CD4-positive, CD25-positive, alpha-beta regulatory T cell (primary cell): ENCODE data around the gene FGD6. TPM values are rescaled to one million over a fixed set of nuclear protein-coding genes. Genes with fewer than 3 reads are reported as not detected.
A peak's percentile ranks its signal among the peaks of the same experiment; 100 is the strongest.

Source experiments
- ATAC-seq, 2 donors: fragments of 150-1000 bp; cut with Tn5 transposase; one replicate each; pipeline ENCODE4 v1.10.0; 2021; ENCODE audit warnings: low read depth in 2 of 2, moderate number of reproducible peaks in 2 of 2, moderate library complexity in 1 of 2
- DNase-seq, 3 donors: peaks; one replicate each; pipeline versions ENCODE4 v3.0.0 to v3.0.0-alpha.2; 2012 to 2022; ENCODE audit warnings: mixed read lengths in 1 of 3
- H3K27ac ChIP-seq: one replicate; pipeline ENCODE4 v1.7.0; 2013; ENCODE audit warnings: mild to moderate bottlenecking, low read length; ENCODE audit not compliant: insufficient read depth, poor library complexity, severe bottlenecking
- H3K27me3 ChIP-seq: one replicate; pipeline ENCODE4 v1.7.0; 2013; ENCODE audit warnings: low read length; ENCODE audit not compliant: control insufficient read depth, insufficient read depth
- H3K36me3 ChIP-seq: one replicate; pipeline ENCODE4 v1.7.0; 2013; ENCODE audit warnings: mild to moderate bottlenecking, low read length, moderate library complexity; ENCODE audit not compliant: control insufficient read depth, insufficient read depth
- H3K4me1 ChIP-seq: 2 replicates; pipeline ENCODE4 v1.7.0; 2013; ENCODE audit warnings: mild to moderate bottlenecking, low read length; ENCODE audit not compliant: insufficient read depth, control insufficient read depth, poor library complexity, severe bottlenecking
- H3K4me3 ChIP-seq: one replicate; pipeline ENCODE4 v1.7.0; 2013; ENCODE audit warnings: low read depth, mild to moderate bottlenecking, low read length, moderate library complexity
- H3K9me3 ChIP-seq, 2 experiments: 1 replicate in 1 of 2; 2 replicates in 1 of 2; pipeline ENCODE4 v1.7.0; 2013; ENCODE audit warnings: low read length in 2 of 2, mild to moderate bottlenecking in 1 of 2, moderate library complexity in 1 of 2; ENCODE audit not compliant: control insufficient read depth in 2 of 2
- H3K27ac Mint-ChIP-seq, 3 donors: one replicate each; pipeline ENCODE4 v1.8.0; 2020 to 2022; ENCODE audit warnings: mild to moderate bottlenecking in 3 of 3, mixed read lengths in 3 of 3, moderate library complexity in 2 of 3
- H3K27me3 Mint-ChIP-seq: one replicate; pipeline ENCODE4 v1.8.0; 2022; ENCODE audit warnings: mild to moderate bottlenecking, mixed read lengths
- H3K36me3 Mint-ChIP-seq: one replicate; pipeline ENCODE4 v1.8.0; 2020; ENCODE audit warnings: mixed read lengths
- H3K4me1 Mint-ChIP-seq, 4 donors: one replicate each; pipeline ENCODE4 v1.8.0; 2020 to 2022; ENCODE audit warnings: mixed read lengths in 4 of 4, mild to moderate bottlenecking in 1 of 4
- H3K4me3 Mint-ChIP-seq, 4 donors: one replicate each; pipeline ENCODE4 v1.8.0; 2020 to 2022; ENCODE audit warnings: mild to moderate bottlenecking in 4 of 4, mixed read lengths in 4 of 4, moderate library complexity in 3 of 4
- H3K9me3 Mint-ChIP-seq, 7 donors: one replicate each; pipeline ENCODE4 v1.8.0; 2020 to 2022; ENCODE audit warnings: mixed read lengths in 7 of 7, mild to moderate bottlenecking in 3 of 7, moderate library complexity in 2 of 7
- polyA plus RNA-seq, 4 donors: library from polyadenylated mRNA; unstranded; fragments of 300-500 nt; fragmentation: Illumina TruSeq; gene quantifications; one replicate each; pipeline ENCODE4 v1.2.3, GENCODE V29; 2021
- total RNA-seq: library from RNA; stranded (reverse); gene quantifications from one replicate; pipeline ENCODE4 v1.2.3, GENCODE V29; 2022

The FGD6 gene
- total and polyA plus RNA-seq, 5 donors from 2014 or later, result 0.06 to 0.79 (median 0.09) TPM; not detected in 1

DNA sequence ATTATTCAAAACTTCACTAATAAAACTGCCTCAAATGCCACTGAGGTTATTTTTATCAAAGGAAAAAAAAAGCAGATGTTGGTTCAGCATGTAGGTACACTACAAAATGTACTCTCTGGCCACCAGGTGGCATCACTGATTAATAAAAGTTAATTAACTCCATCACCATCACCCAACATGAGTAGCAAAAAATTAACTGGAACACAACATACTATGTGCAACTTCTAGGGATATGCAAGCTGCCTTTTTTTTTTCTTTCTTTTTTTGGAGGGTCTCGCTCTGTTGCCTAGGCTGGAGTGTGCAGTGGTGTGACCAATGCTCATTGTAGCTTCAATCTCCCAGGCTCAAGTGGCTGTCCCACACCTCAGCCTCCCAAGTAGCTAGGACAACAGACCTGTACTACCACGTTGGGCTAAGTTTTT is 100.1 kb downstream of the FGD6 start:
- H3K36me3 Mint-ChIP-seq, result no peaks in the 10 kb centered on the region
- Histone ChIP-seq H3K9me3 (no peaks in the 10 kb centered on the region), H3K4me3 (no peak overlapping the region), H3K4me1 (no peaks in the 10 kb centered on the region), H3K36me3 (no peaks in the 10 kb centered on the region), H3K27ac (no peak overlapping the region), H3K27me3 (no peaks in the 10 kb centered on the region)
- DNase-seq, result peak; percentile 44 to 71 (median 69)
- peak; percentile 73 to 84 for ATAC-seq
- H3K4me3 Mint-ChIP-seq, result no peak overlapping the region
- H3K9me3 Mint-ChIP-seq, result no peaks in the 10 kb centered on the region
- H3K27me3 Mint-ChIP-seq, result no peaks in the 10 kb centered on the region
- H3K4me1 Mint-ChIP-seq, result peaks cover 0 to 6% (median 0%) of the 10 kb centered on the region in 4 donors
- no peak overlapping the region for H3K27ac Mint-ChIP-seq

DNA sequence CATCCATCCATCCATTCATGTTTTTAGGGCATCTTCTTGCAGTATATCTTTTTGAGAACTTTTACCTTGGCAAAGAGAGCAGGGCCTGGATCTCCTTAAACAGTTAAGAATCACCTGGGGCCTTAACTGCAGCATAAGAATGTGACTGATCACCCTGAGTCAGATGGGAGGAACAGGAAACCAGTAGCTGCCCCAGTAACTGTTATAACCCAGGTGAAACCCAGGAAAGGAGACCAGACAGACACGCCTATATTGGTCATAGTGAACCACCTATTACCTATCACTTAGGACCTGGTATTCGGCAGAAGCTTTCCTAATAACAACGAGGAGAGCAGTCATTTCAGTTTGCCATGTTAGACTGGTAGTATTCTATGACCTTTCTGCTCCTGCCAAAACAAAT is 100.5 kb downstream of the FGD6 start:
- peak; percentile 20 to 49 for ATAC-seq
- Mint-ChIP-seq H3K27me3 (no peaks in the 10 kb centered on the region), H3K36me3 (no peaks in the 10 kb centered on the region), H3K4me3 (no peak overlapping the region), H3K9me3 (no peaks in the 10 kb centered on the region), H3K27ac (no peak overlapping the region), H3K4me1 (peaks cover 0 to 6% (median 0%) of the 10 kb centered on the region in 4 donors)
- DNase-seq, result peak in 1 of 3 donors; percentile 38
- no peak overlapping the region for H3K4me3 ChIP-seq
- H3K9me3 ChIP-seq, result no peaks in the 10 kb centered on the region
- no peaks in the 10 kb centered on the region for H3K27me3 ChIP-seq
- H3K4me1 ChIP-seq, result no peaks in the 10 kb centered on the region
- no peak overlapping the region for H3K27ac ChIP-seq
- H3K36me3 ChIP-seq, result no peaks in the 10 kb centered on the region

DNA sequence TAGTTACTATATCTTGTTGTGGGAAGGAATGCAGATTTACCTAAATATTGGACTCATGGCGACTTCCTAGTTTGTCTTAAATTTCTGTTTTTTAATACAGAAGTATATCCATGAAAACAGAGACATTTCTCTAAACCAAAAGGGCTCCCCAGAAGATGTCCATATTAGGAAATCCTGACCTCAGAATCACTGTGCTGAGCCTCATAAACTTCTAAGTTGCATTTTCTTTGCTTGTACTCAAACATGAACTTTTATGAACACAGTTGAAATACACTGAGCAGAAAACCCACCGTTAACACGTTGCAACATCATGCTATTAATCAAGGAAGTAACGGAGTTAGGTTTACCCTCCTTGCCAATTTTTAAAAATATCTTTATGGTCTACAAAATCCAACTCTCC is 100.9 kb downstream of the FGD6 start:
- Mint-ChIP-seq H3K27me3 (no peaks in the 10 kb centered on the region), H3K36me3 (no peaks in the 10 kb centered on the region)

DNA sequence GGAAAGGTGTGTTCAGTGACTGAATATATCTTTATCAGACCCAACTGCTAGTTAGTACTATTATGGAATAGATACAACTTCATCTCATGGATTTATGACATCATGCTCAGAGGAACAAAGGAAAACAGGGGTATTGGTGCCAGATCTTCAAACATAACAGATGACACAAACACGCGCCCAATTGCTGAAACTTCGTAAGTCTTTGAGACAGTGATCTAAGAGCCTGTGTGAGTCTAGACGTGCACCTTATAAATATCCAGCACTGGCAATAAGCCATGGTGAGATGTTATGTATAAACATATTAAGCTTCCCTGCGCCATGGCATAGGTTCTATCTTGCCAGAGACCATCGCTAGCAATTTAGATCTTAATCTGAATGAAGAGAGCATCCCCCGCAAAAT is 101.6 kb downstream of the FGD6 start:
- H3K4me3 Mint-ChIP-seq, result no peak overlapping the region
- no peak for ATAC-seq
- H3K9me3 ChIP-seq, result no peaks in the 10 kb centered on the region
- H3K27ac ChIP-seq, result no peak overlapping the region
- no peak overlapping the region for H3K4me3 ChIP-seq
- no peaks in the 10 kb centered on the region for H3K36me3 ChIP-seq
- no peak for DNase-seq
- H3K27me3 ChIP-seq, result no peaks in the 10 kb centered on the region
- no peaks in the 10 kb centered on the region for H3K36me3 Mint-ChIP-seq
- H3K4me1 Mint-ChIP-seq, result peaks cover 0 to 6% (median 0%) of the 10 kb centered on the region in 4 donors
- H3K4me1 ChIP-seq, result no peaks in the 10 kb centered on the region
- H3K27me3 Mint-ChIP-seq, result no peaks in the 10 kb centered on the region
- H3K27ac Mint-ChIP-seq, result no peak overlapping the region
- H3K9me3 Mint-ChIP-seq, result no peaks in the 10 kb centered on the region

More for the DNA sequence above, 100.9 kb downstream of the FGD6 start:
- Mint-ChIP-seq H3K27ac (no peak overlapping the region), H3K4me3 (no peak overlapping the region), H3K4me1 (peaks cover 0 to 6% (median 0%) of the 10 kb centered on the region in 4 donors), H3K9me3 (no peaks in the 10 kb centered on the region)
- Histone ChIP-seq H3K36me3 (no peaks in the 10 kb centered on the region), H3K27me3 (no peaks in the 10 kb centered on the region), H3K4me3 (no peak overlapping the region), H3K9me3 (no peaks in the 10 kb centered on the region), H3K4me1 (no peaks in the 10 kb centered on the region), H3K27ac (no peak overlapping the region)
- ATAC-seq (no peak), DNase-seq (no peak)

DNA sequence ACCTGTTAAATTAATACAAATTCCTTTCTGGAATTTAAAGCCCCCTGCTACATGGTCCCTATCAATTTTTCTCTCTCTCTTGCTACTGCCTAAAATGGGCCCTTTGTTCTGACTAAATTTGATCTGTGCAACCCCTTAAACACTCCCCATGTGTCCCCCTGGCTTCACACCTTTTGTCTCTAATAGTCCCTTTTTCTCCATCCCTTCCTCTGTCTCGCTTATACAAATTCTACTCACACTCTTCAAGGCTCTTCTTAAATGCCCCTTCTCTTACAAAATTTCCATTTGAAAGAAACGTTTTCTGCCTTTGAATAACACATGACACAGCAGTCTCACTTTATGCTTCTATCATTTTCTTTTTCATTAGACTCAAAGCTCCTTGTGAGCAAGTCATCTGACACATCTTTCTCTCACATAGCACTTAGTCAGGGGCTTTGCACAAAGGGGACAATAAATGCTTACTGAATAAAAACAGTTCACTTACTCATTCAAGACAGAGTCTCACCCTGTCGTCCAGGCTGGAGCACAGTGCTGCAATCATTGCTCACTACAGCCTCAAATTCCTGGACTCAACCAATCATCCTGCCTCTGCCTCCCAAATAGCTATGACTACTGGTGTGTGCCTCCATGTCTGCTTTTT is 102.4 kb downstream of the FGD6 start:
- H3K9me3 Mint-ChIP-seq, result no peaks in the 10 kb centered on the region
- H3K4me1 ChIP-seq, result no peaks in the 10 kb centered on the region
- no peak overlapping the region for H3K4me3 ChIP-seq
- no peaks in the 10 kb centered on the region for H3K36me3 Mint-ChIP-seq
- H3K36me3 ChIP-seq, result no peaks in the 10 kb centered on the region
- no peak overlapping the region for H3K4me3 Mint-ChIP-seq
- ATAC-seq (no peak), DNase-seq (no peak)
- H3K27ac ChIP-seq, result no peak overlapping the region
- H3K27me3 Mint-ChIP-seq, result no peaks in the 10 kb centered on the region
- no peak overlapping the region for H3K27ac Mint-ChIP-seq
- H3K27me3 ChIP-seq, result no peaks in the 10 kb centered on the region
- H3K4me1 Mint-ChIP-seq, result peaks cover 0 to 6% (median 0%) of the 10 kb centered on the region in 4 donors
- H3K9me3 ChIP-seq, result no peaks in the 10 kb centered on the region

DNA sequence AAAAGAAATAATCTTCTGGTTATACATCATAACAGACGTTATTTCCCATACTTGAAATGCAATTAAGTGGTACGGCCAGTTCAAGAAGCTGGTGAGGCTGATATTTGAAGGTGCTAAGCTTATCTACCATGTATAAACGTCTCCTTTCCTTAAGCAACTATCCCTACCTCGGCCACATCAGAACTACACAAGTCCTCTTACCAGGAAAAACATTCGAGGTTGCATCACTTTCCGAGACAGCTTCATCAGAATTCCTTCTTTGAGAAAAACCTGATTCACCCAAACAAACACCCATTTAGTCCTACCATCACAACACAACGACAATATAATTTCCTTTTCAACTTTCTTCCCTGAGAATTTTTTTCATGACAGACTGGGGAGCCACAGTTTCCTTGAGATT is 109.9 kb downstream of the FGD6 start:
- Mint-ChIP-seq H3K4me3 (no peak overlapping the region), H3K27me3 (no peaks in the 10 kb centered on the region), H3K9me3 (no peaks in the 10 kb centered on the region), H3K4me1 (peaks cover 5 to 25% (median 12%) of the 10 kb centered on the region in 4 donors), H3K27ac (no peak overlapping the region), H3K36me3 (no peaks in the 10 kb centered on the region)
- Histone ChIP-seq H3K9me3 (no peaks in the 10 kb centered on the region), H3K4me3 (no peak overlapping the region), H3K27ac (no peak overlapping the region), H3K27me3 (no peaks in the 10 kb centered on the region), H3K36me3 (no peaks in the 10 kb centered on the region), H3K4me1 (peaks cover 8% of the 10 kb centered on the region)
- ATAC-seq (no peak), DNase-seq (no peak)

DNA sequence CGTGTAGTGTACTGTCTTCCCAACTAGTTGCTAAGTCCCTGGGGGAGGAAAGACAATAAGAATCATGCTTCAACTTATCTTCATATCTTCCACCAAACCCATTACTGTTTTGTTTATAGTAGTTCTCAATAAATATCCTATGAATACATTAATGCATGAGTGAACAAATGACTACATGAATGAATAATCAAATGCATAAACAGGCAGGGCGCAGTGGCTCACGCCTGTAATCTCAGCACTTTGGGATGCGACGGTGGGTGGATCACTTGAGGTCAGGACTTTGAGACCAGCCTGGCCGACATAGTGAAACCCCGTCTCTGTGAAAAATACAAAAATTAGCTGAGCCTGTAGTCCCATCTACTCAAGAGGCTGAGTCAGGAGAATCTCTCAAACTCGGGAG is 111.7 kb downstream of the FGD6 start:
- H3K36me3 Mint-ChIP-seq, result no peaks in the 10 kb centered on the region
- no peaks in the 10 kb centered on the region for H3K27me3 Mint-ChIP-seq
- Histone ChIP-seq H3K36me3 (no peaks in the 10 kb centered on the region), H3K27ac (no peak overlapping the region), H3K27me3 (no peaks in the 10 kb centered on the region), H3K4me1 (peaks cover 8% of the 10 kb centered on the region), H3K4me3 (no peak overlapping the region), H3K9me3 (no peaks in the 10 kb centered on the region)
- peak overlapping the region in 1 of 3 donors; percentile 64 for H3K27ac Mint-ChIP-seq
- DNase-seq, result no peak
- no peak for ATAC-seq
- peaks cover 5 to 26% (median 12%) of the 10 kb centered on the region in 4 donors for H3K4me1 Mint-ChIP-seq
- no peak overlapping the region for H3K4me3 Mint-ChIP-seq
- H3K9me3 Mint-ChIP-seq, result no peaks in the 10 kb centered on the region

DNA sequence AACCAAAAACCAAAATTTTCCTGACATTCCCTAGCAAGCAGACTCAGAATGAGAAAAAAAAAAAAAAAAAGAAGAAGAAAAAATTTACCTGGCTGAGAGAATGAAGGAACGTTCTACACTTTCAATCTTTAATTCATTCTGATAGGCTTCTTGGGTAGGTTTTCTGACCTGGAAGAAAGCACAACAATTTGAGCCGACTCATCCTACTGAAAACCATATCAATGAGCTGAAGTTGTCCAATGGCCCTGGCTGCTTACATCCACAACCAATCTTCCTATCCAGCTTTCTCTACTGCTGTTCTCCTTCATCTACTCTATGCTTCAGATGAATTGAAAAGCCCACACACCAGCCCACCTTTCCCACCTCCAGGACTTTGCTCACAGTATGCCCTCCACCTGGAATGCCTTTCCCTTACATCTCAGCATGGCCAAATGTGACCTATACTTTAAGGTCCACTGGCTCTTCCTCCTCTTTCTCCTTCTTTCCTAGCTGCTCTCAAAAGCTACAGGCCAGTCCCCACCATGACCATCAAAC is 112.3 kb downstream of the FGD6 start:
- no peak overlapping the region for H3K4me3 Mint-ChIP-seq
- no peaks in the 10 kb centered on the region for H3K36me3 ChIP-seq
- no peak overlapping the region for H3K27ac ChIP-seq
- no peaks in the 10 kb centered on the region for H3K27me3 ChIP-seq
- H3K27me3 Mint-ChIP-seq, result peaks cover 4% of the 10 kb centered on the region
- H3K4me1 ChIP-seq, result peaks cover 8% of the 10 kb centered on the region
- H3K4me1 Mint-ChIP-seq, result peaks cover 5 to 26% (median 12%) of the 10 kb centered on the region in 4 donors
- H3K27ac Mint-ChIP-seq, result no peak overlapping the region
- DNase-seq (no peak), ATAC-seq (no peak)
- no peaks in the 10 kb centered on the region for H3K9me3 Mint-ChIP-seq
- H3K4me3 ChIP-seq, result no peak overlapping the region
- H3K9me3 ChIP-seq, result no peaks in the 10 kb centered on the region
- no peaks in the 10 kb centered on the region for H3K36me3 Mint-ChIP-seq
